Transverse colon (tissue), 4 donors: ENCODE data around the gene RBFOX1. TPM values are rescaled to one million over a fixed set of nuclear protein-coding genes. Genes with fewer than 3 reads are reported as not detected.

Source experiments
- DNase-seq: peaks from one replicate; pipeline ENCODE4 v3.0.0-alpha.2; 2019
- H3K27ac ChIP-seq, 4 donors: fragments of 200-600 bp; sonication (generic); 2 replicates each; pipeline ENCODE4 v1.5.1; 2016 to 2018; ENCODE audit warnings: inconsistent platforms in 4 of 4
- H3K27me3 ChIP-seq: fragments of 200-600 bp; sonication (generic); 2 replicates; pipeline ENCODE4 v1.5.1; 2017; ENCODE audit warnings: inconsistent platforms
- H3K36me3 ChIP-seq, 4 donors: fragments of 200-600 bp; sonication (generic); 2 replicates each; pipeline ENCODE4 v1.5.1; 2017 to 2019; ENCODE audit warnings: inconsistent platforms in 4 of 4
- H3K4me1 ChIP-seq, 4 donors: fragments of 200-600 bp; sonication (generic); 2 replicates each; pipeline ENCODE4 v1.5.1; 2017 to 2020; ENCODE audit warnings: inconsistent platforms in 4 of 4
- H3K4me3 ChIP-seq, 4 donors: fragments of 200-600 bp; sonication (generic); 1 replicate in 1 of 4; 2 replicates in 3 of 4; pipeline versions ENCODE4 v1.5.1 to v1.6.1; 2017 to 2019; ENCODE audit warnings: inconsistent platforms in 4 of 4
- H3K9me3 ChIP-seq, 2 donors: fragments of 200-600 bp; sonication (generic); 2 replicates each; pipeline ENCODE4 v1.5.1; 2017 to 2019; ENCODE audit warnings: inconsistent platforms in 2 of 2
- EP300 ChIP-seq: sonication (generic); formaldehyde crosslinking; IDR thresholded peaks from one replicate; pipeline ENCODE4 v1.6.1; 2017; ENCODE audit warnings: antibody characterized with exemption, low read depth
- POLR2A ChIP-seq: fragments of 450-650 bp; IDR thresholded peaks from one replicate; pipeline ENCODE4 v1.6.1; 2016; ENCODE audit warnings: antibody characterized with exemption, mild to moderate bottlenecking, moderate library complexity
- POLR2AphosphoS5 ChIP-seq, 3 donors: sonication (generic); formaldehyde crosslinking; IDR thresholded peaks; one replicate each; pipeline ENCODE4 v1.6.1; 2016; ENCODE audit warnings: antibody characterized with exemption in 3 of 3
- WGBS, 2 donors: methylation state at CpG; one replicate each; pipeline ENCODE4 v1.1.5; 2018; ENCODE audit warnings: low coverage in 1 of 2; 5-methylcytosine and 5-hydroxymethylcytosine counted together
- in situ Hi-C, 4 donors: fragments of 200-750 bp; cut with MboI; loops; one replicate each; pipeline versions ENCODE4 v1.15.0 to v1.15.1; 2017; ENCODE audit warnings: low sequenced_read_pairs in 3 of 4, low pct_ligation_motif_present in 1 of 4, low pct_unique_long_range_greater_than_20kb in 1 of 4
- intact Hi-C: fragments of 100-400 bp; cut with DNase I; formaldehyde crosslinking; loops from one replicate; pipeline ENCODE4 v1.15.1; 2023; ENCODE audit warnings: low total_unique reads
- total RNA-seq, 4 donors: library from RNA; depleted of rRNA; stranded (reverse); fragments of >200 nt; gene quantifications; one replicate each; pipeline ENCODE4 v1.1.0, GENCODE V29; 2016
- TF ChIP-seq, protein P1 (sequence below), 5 experiments: fragments of 200-600 bp in 3 of 5; fragments of 450-650 bp in 2 of 5; sonication (generic) in 3 of 5; IDR thresholded peaks; 1 replicate in 2 of 5; 2 replicates in 3 of 5; pipeline ENCODE4 v1.5.1; 2016 to 2017; ENCODE audit warnings: antibody characterized with exemption in 5 of 5, inconsistent platforms in 3 of 5, mild to moderate bottlenecking in 2 of 5, moderate library complexity in 1 of 5

The RBFOX1 gene
- total RNA-seq, 4 donors from 2014 or later: 2.3 to 8.2 (median 3.2) TPM

DNA sequence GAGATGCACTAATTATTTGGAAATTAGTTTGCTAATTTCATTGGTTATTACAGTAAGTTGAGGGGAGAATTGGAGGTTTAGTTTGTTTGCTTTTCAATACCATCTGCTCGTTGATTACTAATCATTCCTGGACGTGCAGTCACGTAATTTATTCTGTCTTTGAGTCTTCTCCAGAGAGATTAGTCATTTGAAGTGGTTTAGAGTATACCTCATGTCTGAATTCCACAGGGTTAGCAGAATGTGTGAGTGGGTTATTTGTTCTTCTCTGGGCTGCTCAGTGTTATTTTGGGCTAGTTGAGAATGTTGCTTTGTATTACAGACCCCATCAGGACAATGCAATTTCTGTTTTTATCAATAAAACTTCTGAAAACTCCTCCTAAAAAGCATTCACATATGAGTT lies 265.0 kb downstream of the RBFOX1 start:
- no peaks in the 10 kb centered on the region for H3K4me1 ChIP-seq
- H3K27me3 ChIP-seq: no peaks in the 10 kb centered on the region
- no peak overlapping the region for H3K4me3 ChIP-seq
- no peak overlapping the region for H3K27ac ChIP-seq
- in situ Hi-C loops: no loop called here
- DNase-seq: no peak
- 58 to 61% methylated on average over 3 of the region's 3 CpGs for WGBS, 2 donors
- H3K9me3 ChIP-seq: no peaks in the 10 kb centered on the region
- intact Hi-C loops: no loop called here
- TF ChIP-seq POLR2AphosphoS5 (IDR thresholded peaks at IDR 0.05) (no peak), POLR2A (no peak), EP300 (no peak)
- TF ChIP-seq, protein P1, sequence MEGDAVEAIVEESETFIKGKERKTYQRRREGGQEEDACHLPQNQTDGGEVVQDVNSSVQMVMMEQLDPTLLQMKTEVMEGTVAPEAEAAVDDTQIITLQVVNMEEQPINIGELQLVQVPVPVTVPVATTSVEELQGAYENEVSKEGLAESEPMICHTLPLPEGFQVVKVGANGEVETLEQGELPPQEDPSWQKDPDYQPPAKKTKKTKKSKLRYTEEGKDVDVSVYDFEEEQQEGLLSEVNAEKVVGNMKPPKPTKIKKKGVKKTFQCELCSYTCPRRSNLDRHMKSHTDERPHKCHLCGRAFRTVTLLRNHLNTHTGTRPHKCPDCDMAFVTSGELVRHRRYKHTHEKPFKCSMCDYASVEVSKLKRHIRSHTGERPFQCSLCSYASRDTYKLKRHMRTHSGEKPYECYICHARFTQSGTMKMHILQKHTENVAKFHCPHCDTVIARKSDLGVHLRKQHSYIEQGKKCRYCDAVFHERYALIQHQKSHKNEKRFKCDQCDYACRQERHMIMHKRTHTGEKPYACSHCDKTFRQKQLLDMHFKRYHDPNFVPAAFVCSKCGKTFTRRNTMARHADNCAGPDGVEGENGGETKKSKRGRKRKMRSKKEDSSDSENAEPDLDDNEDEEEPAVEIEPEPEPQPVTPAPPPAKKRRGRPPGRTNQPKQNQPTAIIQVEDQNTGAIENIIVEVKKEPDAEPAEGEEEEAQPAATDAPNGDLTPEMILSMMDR (IDR thresholded peaks at IDR 0.05): no peak
- no peaks in the 10 kb centered on the region for H3K36me3 ChIP-seq

DNA sequence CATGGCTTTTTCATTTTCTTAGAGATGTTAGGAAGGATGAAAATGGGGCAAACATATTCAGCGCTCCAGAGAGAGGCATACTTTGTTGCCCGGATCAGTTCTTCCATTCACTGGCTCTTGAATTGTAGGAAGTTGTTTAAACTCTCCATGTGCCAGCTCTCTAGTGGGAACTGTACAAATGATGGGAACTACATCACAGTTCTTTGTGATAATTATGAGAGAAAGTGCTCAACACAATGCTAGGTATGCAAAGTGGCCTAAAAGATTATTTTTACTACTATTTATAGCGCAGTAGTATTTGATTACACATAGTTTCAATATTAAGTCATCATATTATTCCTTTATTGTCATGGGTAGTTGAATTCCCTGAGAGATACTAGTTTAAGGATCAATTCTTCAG lies 268.5 kb downstream of the RBFOX1 start:
- Histone ChIP-seq H3K4me3 (no peak overlapping the region), H3K27me3 (no peaks in the 10 kb centered on the region), H3K36me3 (no peaks in the 10 kb centered on the region), H3K9me3 (no peaks in the 10 kb centered on the region), H3K27ac (no peak overlapping the region), H3K4me1 (no peaks in the 10 kb centered on the region)
- in situ Hi-C loops: no loop called here
- intact Hi-C loops: no loop called here
- 62 to 93% methylated on average over 2 to 3 of the region's 3 CpGs for WGBS, 2 donors
- no peak for DNase-seq
- TF ChIP-seq, protein P1 (IDR thresholded peaks at IDR 0.05): no peak
- TF ChIP-seq EP300 (no peak), POLR2A (no peak), POLR2AphosphoS5 (IDR thresholded peaks at IDR 0.05) (no peak)

DNA sequence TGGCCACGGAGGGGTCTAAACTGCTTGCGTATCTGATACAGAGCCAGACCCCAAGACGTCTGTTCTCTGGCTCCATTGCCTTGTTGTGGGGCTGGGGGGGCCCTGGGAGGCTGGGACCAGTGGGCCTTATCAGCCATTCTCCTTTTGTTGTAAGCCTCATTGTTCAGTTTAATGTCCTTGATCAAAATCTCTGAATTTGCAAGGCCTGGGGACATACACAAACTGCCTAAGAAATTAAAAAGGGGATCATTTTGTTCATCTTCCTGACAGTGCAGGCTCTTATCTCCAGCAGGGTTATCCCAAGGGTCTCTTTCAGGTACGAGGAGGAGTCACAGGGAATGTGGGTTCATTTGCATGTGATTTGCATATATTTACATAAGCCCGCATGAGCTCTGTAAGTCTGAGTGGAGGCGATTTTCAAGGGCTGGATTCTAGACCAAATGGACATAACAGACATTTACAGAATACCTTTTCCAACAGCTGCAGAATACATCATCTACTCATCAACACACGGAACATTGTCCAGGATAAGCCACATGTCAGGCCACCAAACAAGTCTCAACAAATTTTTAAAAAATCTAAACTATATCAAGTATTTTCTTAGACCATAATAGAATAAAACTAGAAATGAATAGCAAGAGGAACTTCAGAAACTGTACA lies 269.8 kb downstream of the RBFOX1 start:
- DNase-seq: no peak
- TF ChIP-seq POLR2AphosphoS5 (IDR thresholded peaks at IDR 0.05): no peak
- TF ChIP-seq POLR2A: no peak
- TF ChIP-seq EP300: no peak
- TF ChIP-seq, protein P1 (IDR thresholded peaks at IDR 0.05): no peak
- H3K9me3 ChIP-seq: no peaks in the 10 kb centered on the region
- no peaks in the 10 kb centered on the region for H3K36me3 ChIP-seq
- H3K27me3 ChIP-seq: no peaks in the 10 kb centered on the region
- H3K4me1 ChIP-seq: no peaks in the 10 kb centered on the region
- in situ Hi-C loops: no loop called here
- H3K4me3 ChIP-seq: no peak overlapping the region
- 66 to 74% methylated on average over 4 to 7 of the region's 7 CpGs for WGBS, 2 donors
- intact Hi-C loops: no loop called here
- H3K27ac ChIP-seq: no peak overlapping the region

DNA sequence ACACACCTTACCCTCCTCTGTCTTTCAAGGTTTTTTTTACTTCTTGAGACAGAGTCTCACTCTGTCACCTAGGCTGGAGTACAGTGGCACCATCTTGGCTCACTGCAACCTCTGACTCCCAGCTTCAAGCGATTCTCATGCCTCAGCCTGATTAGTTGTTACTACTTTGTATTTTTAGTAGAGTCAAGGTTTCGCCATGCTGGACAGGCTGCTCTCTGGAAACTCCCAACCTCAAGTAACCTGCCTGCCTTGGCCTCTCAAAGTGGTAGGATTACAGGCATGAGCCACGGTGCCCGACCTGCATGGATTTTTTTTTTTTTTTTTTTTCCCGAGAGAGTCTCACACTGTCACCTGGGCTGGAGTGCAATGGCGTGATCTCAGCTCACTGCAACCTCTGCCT lies 273.2 kb downstream of the RBFOX1 start:
- in situ Hi-C loops (no loop called here), intact Hi-C loops (no loop called here)
- no peak for DNase-seq
- 82 to 85% methylated on average over 4 to 6 of the region's 6 CpGs for WGBS, 2 donors
- TF ChIP-seq POLR2A (no peak), EP300 (no peak), POLR2AphosphoS5 (IDR thresholded peaks at IDR 0.05) (no peak)
- TF ChIP-seq, protein P1 (IDR thresholded peaks at IDR 0.05): no peak
- no peak overlapping the region for H3K4me3 ChIP-seq
- no peak overlapping the region for H3K27ac ChIP-seq
- no peaks in the 10 kb centered on the region for H3K36me3 ChIP-seq
- H3K27me3 ChIP-seq: no peaks in the 10 kb centered on the region
- H3K9me3 ChIP-seq: no peaks in the 10 kb centered on the region
- no peaks in the 10 kb centered on the region for H3K4me1 ChIP-seq
